ENCODE measurements around the gene SLC9A3. TPM values are rescaled to one million over a fixed set of nuclear protein-coding genes. Genes with fewer than 3 reads are reported as not detected.
A peak's percentile ranks its signal among the peaks of the same experiment; 100 is the strongest.

SLC9A3 gene
- total RNA-seq, 4 donors from 2014 or later: 4.8 to 701 (median 183) TPM

DNA sequence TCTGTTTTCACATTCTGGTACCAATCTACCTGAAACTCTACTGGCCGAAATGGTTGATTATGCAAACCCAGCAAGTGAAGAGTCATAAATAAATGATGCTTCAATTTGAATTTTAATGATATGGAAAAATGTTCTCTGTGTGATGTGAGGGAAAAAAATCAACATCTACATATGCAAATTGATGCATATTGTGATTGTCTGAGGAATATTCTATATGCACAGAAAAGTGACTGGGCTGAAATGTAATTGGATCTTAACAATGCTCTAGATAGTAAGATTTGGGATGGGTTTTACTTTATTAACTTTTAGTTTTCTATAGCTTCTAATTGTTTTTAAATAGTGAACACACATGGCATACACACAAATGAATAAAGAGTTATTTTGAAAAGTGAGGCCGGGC is 25.0 kb upstream of the SLC9A3 start:
- TF ChIP-seq EP300 (IDR thresholded peaks at IDR 0.05; ENCODE audit: low read depth) (no peak), POLR2A (IDR thresholded peaks at IDR 0.05) (no peak), POLR2AphosphoS5 (IDR thresholded peaks at IDR 0.05) (no peak), CTCF (IDR thresholded peaks at IDR 0.05) (no peak)
- no peak overlapping the region for H3K27ac ChIP-seq
- no peaks in the 10 kb centered on the region for H3K9me3 ChIP-seq
- no peaks in the 10 kb centered on the region for H3K36me3 ChIP-seq
- WGBS, 2 donors (ENCODE audit: low coverage in 1 of 2): 79 to 92% methylated on average over 2 of the region's 2 CpGs
- peaks cover 15% of the 10 kb centered on the region for H3K27me3 ChIP-seq
- in situ Hi-C loops (cut with MboI; ENCODE audit: low pct_ligation_motif_present in 1 of 4, low pct_unique_long_range_greater_than_20kb in 1 of 4, low sequenced_read_pairs in 3 of 4) (no loop called here), intact Hi-C loops (cut with DNase I; ENCODE audit: low total_unique reads) (no loop called here)
- DNase-seq: no peak
- H3K4me1 ChIP-seq: peaks cover 4 to 42% (median 22%) of the 10 kb centered on the region in 4 donors
- H3K4me3 ChIP-seq: no peak overlapping the region

- peaks cover 15% of the 10 kb centered on the region for H3K27me3 ChIP-seq
- intact Hi-C loops (cut with DNase I; ENCODE audit: low total_unique reads): no loop called here
- DNase-seq: peak; percentile 18
- TF ChIP-seq EP300 (IDR thresholded peaks at IDR 0.05; ENCODE audit: low read depth) (no peak), POLR2AphosphoS5 (IDR thresholded peaks at IDR 0.05) (no peak), POLR2A (IDR thresholded peaks at IDR 0.05) (no peak), CTCF (IDR thresholded peaks at IDR 0.05) (no peak)
- no peak overlapping the region for H3K27ac ChIP-seq
- H3K36me3 ChIP-seq: no peaks in the 10 kb centered on the region
- H3K4me3 ChIP-seq: no peak overlapping the region
- no peaks in the 10 kb centered on the region for H3K9me3 ChIP-seq
- H3K4me1 ChIP-seq: peaks cover 7 to 48% (median 25%) of the 10 kb centered on the region in 4 donors
- in situ Hi-C loops (cut with MboI; ENCODE audit: low pct_ligation_motif_present in 1 of 4, low pct_unique_long_range_greater_than_20kb in 1 of 4, low sequenced_read_pairs in 3 of 4): no loop called here
- WGBS, 2 donors (ENCODE audit: low coverage in 1 of 2): 44% methylated on average over 10 of the region's 10 CpGs; no CpG with 5 or more reads in 1 of the 2 donors
Observed at GRCh38 chr5:548256-548655, 24.0 kb upstream of the SLC9A3 start.

DNA sequence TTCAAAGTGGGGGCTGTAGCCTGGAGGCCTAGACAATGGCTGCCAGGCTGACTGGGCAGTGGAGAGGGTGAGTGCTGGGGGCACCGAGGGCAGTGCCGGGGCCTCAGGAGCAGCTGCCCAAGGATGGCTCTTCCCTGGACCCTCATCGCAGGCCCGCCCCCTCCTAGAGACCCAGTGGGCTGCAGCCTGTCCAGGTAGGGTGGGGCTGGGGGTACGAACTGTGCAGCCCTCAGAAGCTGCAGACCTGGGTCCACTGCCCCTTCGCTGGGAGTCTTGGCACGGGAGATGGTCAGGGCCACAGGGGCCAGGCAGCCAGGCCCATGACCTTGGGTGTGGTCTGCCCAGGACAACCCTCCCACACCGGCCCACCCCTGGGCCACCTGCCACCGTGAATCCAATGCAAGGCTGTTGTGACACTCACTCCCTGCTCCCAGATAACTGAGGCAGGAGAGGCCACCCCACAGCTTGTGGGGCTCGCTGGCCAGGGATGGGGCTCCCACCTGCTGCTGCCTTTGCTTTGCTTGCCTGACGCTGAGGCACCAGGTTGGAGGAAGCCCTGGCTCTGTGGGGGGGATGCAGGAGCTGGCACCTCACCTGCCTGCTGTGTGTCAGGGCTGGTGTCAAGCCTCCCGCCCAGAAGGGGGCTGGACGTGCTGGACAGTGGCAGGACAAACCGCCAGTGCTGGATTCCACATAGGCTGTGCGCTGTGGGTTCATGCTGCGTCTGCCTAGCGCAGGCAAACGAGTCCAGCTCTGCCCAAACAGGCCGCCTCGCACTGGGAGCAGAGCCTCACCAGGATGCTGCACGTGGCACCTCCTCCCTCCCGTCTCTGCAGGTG is 23.1 kb upstream of the SLC9A3 start:
- Histone ChIP-seq H3K4me3 (no peak overlapping the region), H3K4me1 (peaks cover 7 to 48% (median 25%) of the 10 kb centered on the region in 4 donors), H3K27me3 (peaks cover 15% of the 10 kb centered on the region), H3K36me3 (no peaks in the 10 kb centered on the region), H3K9me3 (no peaks in the 10 kb centered on the region), H3K27ac (peak overlapping the region in 3 of 4 donors; percentile 30 to 46 (median 30))
- intact Hi-C loops (cut with DNase I; ENCODE audit: low total_unique reads) (no loop called here), in situ Hi-C loops (cut with MboI; ENCODE audit: low pct_ligation_motif_present in 1 of 4, low pct_unique_long_range_greater_than_20kb in 1 of 4, low sequenced_read_pairs in 3 of 4) (no loop called here)
- TF ChIP-seq POLR2A (IDR thresholded peaks at IDR 0.05): no peak
- no peak for TF ChIP-seq CTCF (IDR thresholded peaks at IDR 0.05)
- no peak for TF ChIP-seq EP300 (IDR thresholded peaks at IDR 0.05; ENCODE audit: low read depth)
- TF ChIP-seq POLR2AphosphoS5 (IDR thresholded peaks at IDR 0.05): no peak
- WGBS, 2 donors (ENCODE audit: low coverage in 1 of 2): 73% methylated on average over 14 of the region's 22 CpGs; no CpG with 5 or more reads in 1 of the 2 donors
- peak; percentile 20 for DNase-seq

DNA sequence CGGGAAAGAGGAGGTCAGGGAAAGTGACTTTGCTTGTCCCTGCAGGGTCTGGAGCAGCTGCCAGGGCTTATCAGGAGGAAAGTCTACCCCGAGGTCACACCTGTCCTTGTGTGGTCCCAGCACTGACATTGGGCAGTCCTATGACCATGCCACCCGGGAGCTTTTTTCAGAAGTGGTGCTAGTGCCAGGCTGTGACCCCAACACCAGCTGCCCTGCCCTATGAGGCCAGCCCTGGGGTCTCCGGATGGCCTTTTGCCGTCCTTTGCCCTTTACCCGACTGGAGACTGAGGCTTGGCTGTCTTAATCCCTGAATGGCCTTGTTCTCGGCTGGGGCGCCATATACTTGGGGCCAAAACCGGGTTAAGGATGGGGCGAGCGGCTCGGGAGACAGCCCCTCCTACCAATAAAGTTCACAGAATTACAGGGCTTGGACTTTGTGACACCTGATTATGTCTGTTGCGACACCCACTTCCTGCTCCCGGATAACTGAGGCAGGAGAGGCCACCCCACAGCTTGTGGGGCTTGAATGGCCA is 22.2 kb upstream of the SLC9A3 start:
- 54% methylated on average over 12 of the region's 14 CpGs; no CpG with 5 or more reads in 1 of the 2 donors for WGBS, 2 donors (ENCODE audit: low coverage in 1 of 2)
- peak; percentile 74 for DNase-seq
- Histone ChIP-seq H3K9me3 (no peaks in the 10 kb centered on the region), H3K36me3 (no peaks in the 10 kb centered on the region), H3K4me1 (peaks cover 7 to 48% (median 25%) of the 10 kb centered on the region in 4 donors), H3K4me3 (no peak overlapping the region), H3K27ac (peak overlapping the region in 3 of 4 donors; percentile 30 to 64 (median 30)), H3K27me3 (peaks cover 14% of the 10 kb centered on the region)
- TF ChIP-seq CTCF (IDR thresholded peaks at IDR 0.05) (no peak), POLR2A (IDR thresholded peaks at IDR 0.05) (no peak), EP300 (IDR thresholded peaks at IDR 0.05; ENCODE audit: low read depth) (no peak), POLR2AphosphoS5 (IDR thresholded peaks at IDR 0.05) (no peak)
- in situ Hi-C loops (cut with MboI; ENCODE audit: low pct_ligation_motif_present in 1 of 4, low pct_unique_long_range_greater_than_20kb in 1 of 4, low sequenced_read_pairs in 3 of 4) (no loop called here), intact Hi-C loops (cut with DNase I; ENCODE audit: low total_unique reads) (no loop called here)

All from transverse colon (tissue), 4 donors.